GM12878 (cell line): ENCODE data around the gene SLC51A. TPM values are rescaled to one million over a fixed set of nuclear protein-coding genes. Genes with fewer than 3 reads are reported as not detected.
A peak's percentile ranks its signal among the peaks of the same experiment; 100 is the strongest.

ENCODE experiments used
- ATF7 ChIP-seq: fragments of 450-650 bp; IDR thresholded peaks from 2 replicates; pipeline ENCODE4 v1.6.1; 2016; ENCODE audit warnings: low read depth, mild to moderate bottlenecking
- CREB1 ChIP-seq: IDR thresholded peaks from 2 replicates; pipeline ENCODE4 v1.6.1; 2012; ENCODE audit warnings: low read depth, mild to moderate bottlenecking, inconsistent platforms
- EZH2 ChIP-seq: IDR thresholded peaks from 2 replicates; pipeline ENCODE4 v1.6.1; 2012; ENCODE audit warnings: low read depth, mild to moderate bottlenecking, control low read depth, inconsistent platforms, low read length, borderline replicate concordance; ENCODE audit not compliant: control insufficient read depth
- GATAD2B ChIP-seq: fragments of 450-650 bp; conservative IDR thresholded peaks from 2 replicates; pipeline ENCODE4 v1.6.1; 2017; ENCODE audit warnings: low read depth, mild to moderate bottlenecking, moderate library complexity
- MEF2A ChIP-seq: IDR thresholded peaks from 2 replicates; pipeline ENCODE4 v1.6.1; 2011; ENCODE audit warnings: low read depth, mild to moderate bottlenecking, low read length, moderate library complexity; ENCODE audit not compliant: insufficient read depth
- NFYB ChIP-seq: IDR thresholded peaks from 2 replicates; pipeline ENCODE4 v1.6.1; 2011; ENCODE audit warnings: low read depth, mild to moderate bottlenecking, low read length, improper control_type of control experiment, moderate library complexity; ENCODE audit not compliant: insufficient read depth
- POLR2AphosphoS5 ChIP-seq: IDR thresholded peaks from 2 replicates; pipeline ENCODE4 v1.6.1; 2011; ENCODE audit warnings: mild to moderate bottlenecking, low read length, inconsistent platforms
- POU2F2 ChIP-seq: IDR thresholded peaks from 3 replicates; pipeline ENCODE4 v1.6.1; 2011; ENCODE audit warnings: low read depth, mild to moderate bottlenecking, low read length, borderline replicate concordance
- RAD21 ChIP-seq: IDR thresholded peaks from 2 replicates; pipeline ENCODE4 v1.6.1; 2011; ENCODE audit warnings: mild to moderate bottlenecking, low read depth, low read length, moderate library complexity; ENCODE audit not compliant: insufficient read depth
- RAD51 ChIP-seq: fragments of 450-650 bp; IDR thresholded peaks from 2 replicates; pipeline ENCODE4 v1.6.1; 2016; ENCODE audit warnings: moderate library complexity, mild to moderate bottlenecking, inconsistent platforms
- RBBP5 ChIP-seq: fragments of 200-600 bp; sonication (generic); conservative IDR thresholded peaks from 2 replicates; pipeline ENCODE4 v1.6.1; 2016
- STAT1 ChIP-seq: fragments of 450-650 bp; conservative IDR thresholded peaks from 2 replicates; pipeline ENCODE4 v1.6.1; 2014; ENCODE audit warnings: antibody characterized with exemption, mild to moderate bottlenecking
- SUPT20H ChIP-seq: IDR thresholded peaks from 2 replicates; pipeline ENCODE4 v1.6.1; 2011; ENCODE audit warnings: low read depth, mild to moderate bottlenecking, low read length, moderate library complexity, borderline replicate concordance; ENCODE audit not compliant: control insufficient read depth
- SUZ12 ChIP-seq: fragments of 200-600 bp; sonication (generic); IDR thresholded peaks from one replicate; pipeline ENCODE4 v1.6.1; 2018; ENCODE audit warnings: antibody characterized with exemption, mild to moderate bottlenecking; ENCODE audit not compliant: unreplicated experiment
- TBL1XR1 ChIP-seq: IDR thresholded peaks from 2 replicates; pipeline ENCODE4 v1.6.1; 2012; ENCODE audit warnings: low read depth, low read length, improper control_type of control experiment
- TCF12 ChIP-seq: IDR thresholded peaks from 2 replicates; pipeline ENCODE4 v1.6.1; 2011; ENCODE audit warnings: low read depth, mild to moderate bottlenecking, low read length
- ZBED1 ChIP-seq: IDR thresholded peaks from 2 replicates; pipeline ENCODE4 v1.6.1; 2016; ENCODE audit warnings: borderline replicate concordance
- polyA plus RNA-seq, 11 experiments: library from polyadenylated mRNA; depleted of rRNA in 4 of 11; unstranded in 6 of 11; stranded (reverse) in 5 of 11; fragments of >200 nt; fragmentation: Nextera tagmentation in 4 of 11; fragmentation: Illumina TruSeq in 1 of 11; extraction: Ambion mirVana in 4 of 11; extraction: Trizol in 1 of 11; gene quantifications; 1 replicate in 1 of 11; 2 replicates in 10 of 11; pipeline versions ENCODE4 v1.2.1 to v1.2.3, GENCODE V29; 2011 to 2016; ENCODE audit warnings: inconsistent platforms in 2 of 11, missing spikeins in 2 of 11, low read depth in 1 of 11
- total RNA-seq, 4 experiments: library from RNA; depleted of rRNA in 3 of 4; stranded (reverse); fragments of >200 nt in 3 of 4; fragmentation: Illumina TruSeq in 1 of 4; extraction: Trizol in 1 of 4; gene quantifications; 2 replicates each; pipeline versions ENCODE4 v1.2.1 to v1.2.3, GENCODE V29; 2013 to 2021
- TF ChIP-seq, protein P1 (sequence below): fragments of 450-650 bp; conservative IDR thresholded peaks from 2 replicates; pipeline ENCODE4 v1.6.1; 2017; ENCODE audit warnings: mild to moderate bottlenecking, moderate library complexity
- TF ChIP-seq, protein P2 (sequence below): IDR thresholded peaks from 2 replicates; pipeline ENCODE4 v1.6.1; 2011; ENCODE audit warnings: borderline replicate concordance, low read depth, mild to moderate bottlenecking, moderate library complexity, low read length; ENCODE audit not compliant: insufficient read depth, poor library complexity, severe bottlenecking
- TF ChIP-seq, protein P3 (sequence below): fragments of 450-650 bp; IDR thresholded peaks from 2 replicates; pipeline ENCODE4 v1.6.1; 2017; ENCODE audit warnings: mild to moderate bottlenecking
- TF ChIP-seq, protein P4 (sequence below): IDR thresholded peaks from 2 replicates; pipeline ENCODE4 v1.6.1; 2011; ENCODE audit warnings: low read depth, low read length, improper control_type of control experiment, borderline replicate concordance
- TF ChIP-seq, protein P5 (sequence below): IDR thresholded peaks from 2 replicates; pipeline ENCODE4 v1.6.1; 2012; ENCODE audit warnings: low read depth, low read length, improper control_type of control experiment

Gene SLC51A
- total and polyA plus RNA-seq, 10 of the 15 experiments (the other 5 are each of a cell fraction or from before 2014, with no cell fraction given) = 0.99 to 3.9 (median 2.2) TPM; not detected in 6

DNA sequence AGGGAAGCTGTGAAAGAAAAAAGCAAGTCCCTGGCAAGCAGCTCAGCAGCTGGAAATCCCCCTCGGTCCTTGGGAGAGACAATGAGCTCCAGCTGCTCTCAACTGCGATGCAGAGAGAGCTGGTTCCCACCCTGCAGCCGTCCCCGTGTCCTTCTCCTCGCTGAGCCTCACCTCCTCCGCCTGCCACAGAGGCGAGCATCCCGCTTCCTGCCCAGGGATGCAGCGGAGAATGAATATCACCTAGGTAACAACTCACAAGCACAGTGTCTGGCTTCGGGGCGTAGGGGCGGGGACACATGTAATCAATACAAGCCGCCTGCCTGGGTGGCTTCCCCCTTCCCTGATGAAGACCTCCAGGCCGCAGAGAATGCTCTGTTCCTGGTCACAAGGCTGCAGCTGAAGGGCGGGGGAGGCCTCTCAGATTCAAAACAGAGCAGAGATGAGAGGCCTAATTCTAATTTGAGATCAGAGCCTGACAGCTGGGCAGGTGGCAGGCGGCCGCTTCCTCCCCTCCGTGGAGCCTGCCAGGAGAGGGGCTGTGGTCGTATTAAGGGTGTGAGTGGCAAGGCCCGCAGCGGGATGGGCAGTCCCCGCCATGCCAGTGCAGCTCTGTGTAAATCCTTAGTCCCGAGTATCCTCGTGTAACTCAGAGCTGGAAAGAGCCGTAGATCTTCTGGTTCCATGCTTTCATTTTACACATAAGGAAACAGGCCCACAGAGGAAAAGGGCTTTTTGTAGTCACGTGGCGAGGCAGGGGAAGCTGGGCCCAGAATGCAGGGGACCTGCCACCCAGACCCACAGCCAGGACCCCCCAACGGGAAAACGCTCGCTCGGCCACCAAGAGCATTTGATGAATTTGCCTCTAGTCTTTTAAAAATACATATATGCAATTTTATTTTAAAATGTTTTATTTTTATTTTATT, 29.4 kb upstream of the SLC51A start (continued):
- TF ChIP-seq CREB1 (no peak), TCF12 (peak; percentile 88), NFYB (no peak), POU2F2 (peak; percentile 6; the same call in 1 of the 3 replicates), SUZ12 (no peak), RAD21 (no peak), RAD51 (peak; percentile 53), POLR2AphosphoS5 (peak; percentile 65; the same call in 1 of the 2 replicates), MEF2A (peak; percentile 74; the same call in 1 of the 2 replicates), STAT1 (no peak), GATAD2B (peak; percentile 73), ZBED1 (no peak), TBL1XR1 (no peak), RBBP5 (no peak), EZH2 (no peak), ATF7 (peak; percentile 33; the same call in 1 of the 2 replicates), SUPT20H (no peak)
- TF ChIP-seq, protein P1, sequence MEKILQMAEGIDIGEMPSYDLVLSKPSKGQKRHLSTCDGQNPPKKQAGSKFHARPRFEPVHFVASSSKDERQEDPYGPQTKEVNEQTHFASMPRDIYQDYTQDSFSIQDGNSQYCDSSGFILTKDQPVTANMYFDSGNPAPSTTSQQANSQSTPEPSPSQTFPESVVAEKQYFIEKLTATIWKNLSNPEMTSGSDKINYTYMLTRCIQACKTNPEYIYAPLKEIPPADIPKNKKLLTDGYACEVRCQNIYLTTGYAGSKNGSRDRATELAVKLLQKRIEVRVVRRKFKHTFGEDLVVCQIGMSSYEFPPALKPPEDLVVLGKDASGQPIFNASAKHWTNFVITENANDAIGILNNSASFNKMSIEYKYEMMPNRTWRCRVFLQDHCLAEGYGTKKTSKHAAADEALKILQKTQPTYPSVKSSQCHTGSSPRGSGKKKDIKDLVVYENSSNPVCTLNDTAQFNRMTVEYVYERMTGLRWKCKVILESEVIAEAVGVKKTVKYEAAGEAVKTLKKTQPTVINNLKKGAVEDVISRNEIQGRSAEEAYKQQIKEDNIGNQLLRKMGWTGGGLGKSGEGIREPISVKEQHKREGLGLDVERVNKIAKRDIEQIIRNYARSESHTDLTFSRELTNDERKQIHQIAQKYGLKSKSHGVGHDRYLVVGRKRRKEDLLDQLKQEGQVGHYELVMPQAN = peak; percentile 40; the same call in 1 of the 2 replicates
- TF ChIP-seq, protein P2, sequence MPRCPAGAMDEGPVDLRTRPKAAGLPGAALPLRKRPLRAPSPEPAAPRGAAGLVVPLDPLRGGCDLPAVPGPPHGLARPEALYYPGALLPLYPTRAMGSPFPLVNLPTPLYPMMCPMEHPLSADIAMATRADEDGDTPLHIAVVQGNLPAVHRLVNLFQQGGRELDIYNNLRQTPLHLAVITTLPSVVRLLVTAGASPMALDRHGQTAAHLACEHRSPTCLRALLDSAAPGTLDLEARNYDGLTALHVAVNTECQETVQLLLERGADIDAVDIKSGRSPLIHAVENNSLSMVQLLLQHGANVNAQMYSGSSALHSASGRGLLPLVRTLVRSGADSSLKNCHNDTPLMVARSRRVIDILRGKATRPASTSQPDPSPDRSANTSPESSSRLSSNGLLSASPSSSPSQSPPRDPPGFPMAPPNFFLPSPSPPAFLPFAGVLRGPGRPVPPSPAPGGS = no peak
- TF ChIP-seq, protein P3, sequence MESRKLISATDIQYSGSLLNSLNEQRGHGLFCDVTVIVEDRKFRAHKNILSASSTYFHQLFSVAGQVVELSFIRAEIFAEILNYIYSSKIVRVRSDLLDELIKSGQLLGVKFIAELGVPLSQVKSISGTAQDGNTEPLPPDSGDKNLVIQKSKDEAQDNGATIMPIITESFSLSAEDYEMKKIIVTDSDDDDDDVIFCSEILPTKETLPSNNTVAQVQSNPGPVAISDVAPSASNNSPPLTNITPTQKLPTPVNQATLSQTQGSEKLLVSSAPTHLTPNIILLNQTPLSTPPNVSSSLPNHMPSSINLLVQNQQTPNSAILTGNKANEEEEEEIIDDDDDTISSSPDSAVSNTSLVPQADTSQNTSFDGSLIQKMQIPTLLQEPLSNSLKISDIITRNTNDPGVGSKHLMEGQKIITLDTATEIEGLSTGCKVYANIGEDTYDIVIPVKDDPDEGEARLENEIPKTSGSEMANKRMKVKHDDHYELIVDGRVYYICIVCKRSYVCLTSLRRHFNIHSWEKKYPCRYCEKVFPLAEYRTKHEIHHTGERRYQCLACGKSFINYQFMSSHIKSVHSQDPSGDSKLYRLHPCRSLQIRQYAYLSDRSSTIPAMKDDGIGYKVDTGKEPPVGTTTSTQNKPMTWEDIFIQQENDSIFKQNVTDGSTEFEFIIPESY = no peak
- TF ChIP-seq, protein P4, sequence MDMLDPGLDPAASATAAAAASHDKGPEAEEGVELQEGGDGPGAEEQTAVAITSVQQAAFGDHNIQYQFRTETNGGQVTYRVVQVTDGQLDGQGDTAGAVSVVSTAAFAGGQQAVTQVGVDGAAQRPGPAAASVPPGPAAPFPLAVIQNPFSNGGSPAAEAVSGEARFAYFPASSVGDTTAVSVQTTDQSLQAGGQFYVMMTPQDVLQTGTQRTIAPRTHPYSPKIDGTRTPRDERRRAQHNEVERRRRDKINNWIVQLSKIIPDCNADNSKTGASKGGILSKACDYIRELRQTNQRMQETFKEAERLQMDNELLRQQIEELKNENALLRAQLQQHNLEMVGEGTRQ = no peak
- TF ChIP-seq, protein P5, sequence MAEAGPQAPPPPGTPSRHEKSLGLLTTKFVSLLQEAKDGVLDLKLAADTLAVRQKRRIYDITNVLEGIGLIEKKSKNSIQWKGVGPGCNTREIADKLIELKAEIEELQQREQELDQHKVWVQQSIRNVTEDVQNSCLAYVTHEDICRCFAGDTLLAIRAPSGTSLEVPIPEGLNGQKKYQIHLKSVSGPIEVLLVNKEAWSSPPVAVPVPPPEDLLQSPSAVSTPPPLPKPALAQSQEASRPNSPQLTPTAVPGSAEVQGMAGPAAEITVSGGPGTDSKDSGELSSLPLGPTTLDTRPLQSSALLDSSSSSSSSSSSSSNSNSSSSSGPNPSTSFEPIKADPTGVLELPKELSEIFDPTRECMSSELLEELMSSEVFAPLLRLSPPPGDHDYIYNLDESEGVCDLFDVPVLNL = no peak
